Osteoblast (primary cell): ENCODE results near the gene TNN. TPM values are rescaled to one million over a fixed set of nuclear protein-coding genes. Genes with fewer than 3 reads are reported as not detected.

Experiments used
- DNase-seq: peaks from one replicate; pipeline ENCODE4 v3.0.0; 2011; ENCODE audit warnings: low spot score, mixed read lengths; ENCODE audit not compliant: insufficient read length; ENCODE audit errors: missing footprints
- H2AFZ ChIP-seq: 2 replicates; pipeline ENCODE4 v1.6.0; 2011; ENCODE audit warnings: mild to moderate bottlenecking, low read length
- H3K27ac ChIP-seq: 2 replicates; pipeline ENCODE4 v1.5.1; 2011; ENCODE audit warnings: mild to moderate bottlenecking, low read depth, low read length, moderate library complexity
- H3K27me3 ChIP-seq: 2 replicates; pipeline ENCODE4 v1.6.0; 2012; ENCODE audit warnings: mild to moderate bottlenecking, control low read depth, inconsistent platforms, low read length, moderate library complexity; ENCODE audit not compliant: insufficient read depth
- H3K36me3 ChIP-seq: 2 replicates; pipeline ENCODE4 v1.5.1; 2011; ENCODE audit warnings: mild to moderate bottlenecking, low read length, control low read depth, moderate library complexity; ENCODE audit not compliant: insufficient read depth
- H3K4me1 ChIP-seq: 2 replicates; pipeline ENCODE4 v1.5.1; 2011; ENCODE audit warnings: mild to moderate bottlenecking, low read length, control low read depth, moderate library complexity; ENCODE audit not compliant: insufficient read depth
- H3K4me2 ChIP-seq: 2 replicates; pipeline ENCODE4 v1.6.0; 2011; ENCODE audit warnings: mild to moderate bottlenecking, low read length; ENCODE audit not compliant: insufficient read depth
- H3K4me3 ChIP-seq: fragments of 200-600 bp; sonication (generic); 3 replicates; pipeline ENCODE4 v1.5.1; 2012; ENCODE audit warnings: mild to moderate bottlenecking, low read length, inconsistent platforms; ENCODE audit not compliant: insufficient read depth
- H3K79me2 ChIP-seq: 2 replicates; pipeline ENCODE4 v1.6.0; 2012; ENCODE audit warnings: mild to moderate bottlenecking, low read length, control low read depth, inconsistent platforms; ENCODE audit not compliant: insufficient read depth
- H3K9me3 ChIP-seq: 2 replicates; pipeline ENCODE4 v1.5.1; 2011; ENCODE audit warnings: low read depth, low read length, control low read depth
- H4K20me1 ChIP-seq: 2 replicates; pipeline ENCODE4 v1.6.0; 2012; ENCODE audit warnings: mild to moderate bottlenecking, low read length, control low read depth; ENCODE audit not compliant: insufficient read depth
- CTCF ChIP-seq: IDR thresholded peaks from 2 replicates; pipeline ENCODE4 v1.5.1; 2011; ENCODE audit warnings: mild to moderate bottlenecking, low read depth, low read length, moderate library complexity; ENCODE audit errors: extremely low read depth
- total RNA-seq: library from RNA; depleted of rRNA; stranded (reverse); fragments of >200 nt; gene quantifications from 2 replicates; pipeline ENCODE4 v1.2.3, GENCODE V29; 2012

Gene TNN
- total RNA-seq, 1 donor, result under 0.01 TPM

DNA sequence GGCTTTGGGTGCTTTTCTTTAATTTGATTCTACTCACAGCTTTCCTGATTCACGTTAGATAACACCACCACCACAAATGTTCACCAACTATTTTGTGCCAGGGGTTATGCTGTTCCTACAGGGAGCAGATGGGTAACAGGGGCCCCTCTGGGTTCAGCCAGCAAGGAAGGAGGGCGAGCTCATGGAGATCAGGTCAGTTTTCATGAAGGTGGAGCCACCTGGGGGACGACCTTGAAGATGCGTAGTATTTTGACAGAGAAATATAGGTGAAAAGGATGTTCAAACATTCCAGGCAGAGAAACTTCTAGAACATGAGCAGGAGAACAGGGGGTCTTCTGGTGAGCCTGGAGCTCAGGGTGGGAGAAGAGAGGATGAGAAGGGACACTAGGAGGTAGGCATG, 96.1 kb downstream of the TNN start:
- Histone ChIP-seq H2AFZ (no peak overlapping the region), H3K27me3 (no peaks in the 10 kb centered on the region), H3K36me3 (no peaks in the 10 kb centered on the region), H3K9me3 (no peaks in the 10 kb centered on the region), H3K27ac (no peak overlapping the region), H3K4me3 (no peak overlapping the region), H3K4me2 (no peak overlapping the region), H3K4me1 (no peaks in the 10 kb centered on the region), H3K79me2 (no peaks in the 10 kb centered on the region), H4K20me1 (no peaks in the 10 kb centered on the region)
- no peak for TF ChIP-seq CTCF
- DNase-seq, result no peak

DNA sequence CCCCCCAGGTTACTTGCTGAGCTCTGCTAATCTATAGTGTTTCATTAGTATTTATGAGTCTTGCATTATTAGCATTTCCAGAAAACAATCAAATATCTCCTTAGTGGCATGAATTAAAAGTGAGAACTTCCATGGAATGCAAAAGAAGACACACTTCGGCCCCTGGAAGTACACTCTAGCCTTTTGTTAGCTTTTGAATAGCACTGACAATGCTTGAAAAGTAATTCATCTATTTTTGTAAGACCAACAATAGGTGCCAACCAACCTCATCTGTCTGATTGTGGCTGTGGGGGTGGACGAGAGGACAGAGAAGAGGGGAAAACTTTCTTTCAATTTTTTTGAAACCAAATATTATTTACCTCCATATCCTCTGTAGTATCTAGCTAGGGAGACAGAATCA, 97.1 kb downstream of the TNN start:
- no peak for TF ChIP-seq CTCF
- Histone ChIP-seq H4K20me1 (no peaks in the 10 kb centered on the region), H3K4me3 (no peak overlapping the region), H3K79me2 (no peaks in the 10 kb centered on the region), H3K4me2 (no peak overlapping the region), H3K27ac (no peak overlapping the region), H3K9me3 (no peaks in the 10 kb centered on the region), H3K4me1 (no peaks in the 10 kb centered on the region), H2AFZ (no peak overlapping the region), H3K36me3 (no peaks in the 10 kb centered on the region), H3K27me3 (no peaks in the 10 kb centered on the region)
- no peak for DNase-seq

GRCh38 chr1:175166746-175167145, 99.1 kb downstream of the TNN start:
- no peaks in the 10 kb centered on the region for H3K4me1 ChIP-seq
- no peak overlapping the region for H3K27ac ChIP-seq
- no peaks in the 10 kb centered on the region for H3K9me3 ChIP-seq
- H2AFZ ChIP-seq, result no peak overlapping the region
- no peak overlapping the region for H3K4me3 ChIP-seq
- DNase-seq, result no peak
- H3K4me2 ChIP-seq, result no peak overlapping the region
- no peaks in the 10 kb centered on the region for H3K79me2 ChIP-seq
- no peaks in the 10 kb centered on the region for H3K27me3 ChIP-seq
- no peaks in the 10 kb centered on the region for H3K36me3 ChIP-seq
- no peaks in the 10 kb centered on the region for H4K20me1 ChIP-seq
- no peak for TF ChIP-seq CTCF

DNA sequence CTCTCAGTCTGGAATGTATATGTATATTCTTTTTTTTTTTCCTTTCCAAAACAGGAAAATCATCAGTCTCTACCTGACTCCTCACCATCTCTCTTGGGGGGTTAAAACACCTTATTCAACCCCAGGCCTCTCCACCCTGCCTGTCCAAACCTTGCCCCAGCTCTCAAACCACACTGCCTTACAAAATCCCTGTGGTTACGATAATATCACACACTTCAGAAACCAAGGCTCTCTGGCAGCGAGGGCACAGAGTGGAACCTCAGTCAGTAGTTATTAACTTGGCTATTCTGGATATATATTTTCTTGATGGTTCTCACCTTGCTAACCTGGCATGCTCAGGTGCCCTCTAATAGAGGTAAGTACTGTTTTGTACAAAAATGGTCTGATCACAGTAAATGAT, 100.2 kb downstream of the TNN start:
- no peak for TF ChIP-seq CTCF
- H3K27me3 ChIP-seq, result no peaks in the 10 kb centered on the region
- no peaks in the 10 kb centered on the region for H3K79me2 ChIP-seq
- H3K27ac ChIP-seq, result no peak overlapping the region
- H4K20me1 ChIP-seq, result no peaks in the 10 kb centered on the region
- no peak overlapping the region for H2AFZ ChIP-seq
- H3K4me1 ChIP-seq, result no peaks in the 10 kb centered on the region
- no peaks in the 10 kb centered on the region for H3K36me3 ChIP-seq
- no peak overlapping the region for H3K4me2 ChIP-seq
- H3K9me3 ChIP-seq, result no peaks in the 10 kb centered on the region
- DNase-seq, result no peak
- no peak overlapping the region for H3K4me3 ChIP-seq
